Heart left ventricle (tissue), 16 donors: ENCODE measurements around the gene CCDC85C. TPM values are rescaled to one million over a fixed set of nuclear protein-coding genes. Genes with fewer than 3 reads are reported as not detected.

ENCODE experiments used
- ATAC-seq, 4 donors: fragments of 200-7000 bp; cut with Tn5 transposase; one replicate each; pipeline ENCODE4 v1.9.1; 2020 to 2022; ENCODE audit warnings: moderate library complexity in 4 of 4, mild to moderate bottlenecking in 3 of 4, moderate number of reproducible peaks in 1 of 4
- DNase-seq, 5 donors: peaks; one replicate each; pipeline ENCODE4 v3.0.0-alpha.2; 2020
- H3K27ac ChIP-seq, 12 donors: fragments of 200-600 bp; sonication (generic) in 4 of 12; one replicate each; pipeline versions ENCODE4 v1.5.0 to v1.8.0; 2016 to 2022; ENCODE audit warnings: mild to moderate bottlenecking in 2 of 12
- H3K27me3 ChIP-seq, 9 donors: fragments of 200-600 bp; sonication (generic) in 2 of 9; one replicate each; pipeline versions ENCODE4 v1.5.1 to v1.8.0; 2016 to 2022; ENCODE audit warnings: mild to moderate bottlenecking in 3 of 9
- H3K36me3 ChIP-seq, 9 donors: fragments of 200-600 bp; sonication (generic) in 2 of 9; one replicate each; pipeline versions ENCODE4 v1.5.0 to v1.8.0; 2018 to 2022; ENCODE audit warnings: mild to moderate bottlenecking in 2 of 9
- H3K4me1 ChIP-seq, 12 donors: fragments of 200-600 bp; sonication (generic) in 4 of 12; one replicate each; pipeline versions ENCODE4 v1.5.0 to v1.8.0; 2016 to 2022; ENCODE audit warnings: mild to moderate bottlenecking in 3 of 12
- H3K4me3 ChIP-seq, 12 donors: fragments of 200-600 bp; sonication (generic) in 4 of 12; one replicate each; pipeline versions ENCODE4 v1.5.0 to v1.8.0; 2017 to 2022; ENCODE audit warnings: mild to moderate bottlenecking in 9 of 12, moderate library complexity in 4 of 12
- H3K9me3 ChIP-seq, 12 donors: fragments of 200-600 bp; sonication (generic) in 4 of 12; one replicate each; pipeline versions ENCODE4 v1.5.0 to v1.8.0; 2016 to 2022; ENCODE audit warnings: mild to moderate bottlenecking in 1 of 12
- CTCF ChIP-seq, 12 donors: fragments of 200-600 bp; sonication (generic) in 4 of 12; IDR thresholded peaks; one replicate each; pipeline versions ENCODE4 v1.5.0 to v1.8.0; 2018 to 2022; ENCODE audit warnings: antibody characterized with exemption in 12 of 12, mild to moderate bottlenecking in 5 of 12
- POLR2A ChIP-seq, 2 donors: fragments of 450-650 bp; IDR thresholded peaks; one replicate each; pipeline ENCODE4 v1.6.1; 2017; ENCODE audit warnings: antibody characterized with exemption in 2 of 2, mild to moderate bottlenecking in 2 of 2, moderate library complexity in 2 of 2
- WGBS, 4 donors: extraction: QIAGEN DNeasy Blood & Tissue Kit in 2 of 4; methylation state at CpG; one replicate each; pipeline versions ENCODE4 v1.1.5 to v1.1.7; 2013 to 2018; 5-methylcytosine and 5-hydroxymethylcytosine counted together
- intact Hi-C, 10 donors: fragments of 100-400 bp; cut with DNase I; formaldehyde crosslinking; loops; one replicate each; pipeline versions ENCODE4 v1.11.1 to v1.14.2; 2022
- polyA plus RNA-seq, 2 donors: library from polyadenylated mRNA; stranded (reverse); fragments of 200-250 nt; gene quantifications; one replicate each; pipeline ENCODE4 v1.2.3, GENCODE V29; 2013
- total RNA-seq, 9 donors: library from RNA; depleted of rRNA in 2 of 9; stranded (reverse); fragments of >200 nt in 2 of 9; fragmentation: NEBNext Ultra II Directional in 3 of 9; extraction: Animal tissue kit (Norgen Biotek cat#: 25700) in 3 of 9; gene quantifications; one replicate each; pipeline versions ENCODE4 v1.1.0 to v1.2.4, GENCODE V29; 2016 to 2023
- donor health status: ischemic (EF 13 %, LVEDD 7.1; RV severe dilation, severe dysfunction).
- donor health status: healthy with polysubstance abuse.
- donor health status: DM: no; HTN: yes; CAD: no.
- donor health status: DM: no; HTN: no; CAD: no.
- donor health status: ischemic (EF 25% LVEDD 6.9; RV normal size, moderate dysfunction).
- donor health status: ischemic (EF 25% LVEDD 5.7; RV mildly dilated, moderate dysfunction).
- donor health status: healthy.
- donor health status: DM: yes; HTN: yes; CAD: no.
- donor health status: ischemic (EF 35%, LVEDD 5.7; RV mildly dilated, moderate dysfunction).
- donor health status: nonischemic (EF 11% LVEDD 7.7; RV severe dilation, severe dysfunction).
- donor health status: DM: yes; HTN: yes; CAD: no.
- donor health status: PGD.
- donor health status: ischemic (EF 29% LVEDD 5.4; RV normal size, mild dysfunction).
- donor health status: nonischemic (EF 23%, LVEDD 6.1; RV moderate dilation, normal function).

Gene CCDC85C
- total and polyA plus RNA-seq, 11 donors, result 22.5 to 45.4 (median 29.7) TPM

GRCh38 chr14:99568567-99569560, 35.1 kb downstream of the CCDC85C start:
- intact Hi-C loops, result loop anchor here in 4 of 10 donors (5.0 kb wide), 1 partner anchor 33 kb away; the partner anchor contains the start of gene CCDC85C (in 4 of the 4)

GRCh38 chr14:99566390-99567354, 37.3 kb downstream of the CCDC85C start:
- 83 to 91% (median 87%) methylated on average over 10 to 20 of the region's 20 CpGs for WGBS, 4 donors
- no peaks in the 10 kb centered on the region for H3K9me3 ChIP-seq
- peaks cover 6 to 92% (median 70%) of the 10 kb centered on the region in 12 donors for H3K4me1 ChIP-seq
- H3K36me3 ChIP-seq, result no peaks in the 10 kb centered on the region
- H3K27ac ChIP-seq, result peak overlapping the region in 6 of 12 donors; percentile 4 to 86 (median 72)
- no peak for TF ChIP-seq POLR2A (IDR thresholded peaks at IDR 0.05)
- no peak for TF ChIP-seq CTCF (IDR thresholded peaks at IDR 0.05)
- no peak for DNase-seq
- no peaks in the 10 kb centered on the region for H3K27me3 ChIP-seq
- ATAC-seq, result no peak
- H3K4me3 ChIP-seq, result no peak overlapping the region
- intact Hi-C loops, result loop anchor here in 4 of 10 donors (5.0 kb wide), 1 partner anchor 36 kb away; the partner anchor contains the start of gene CCDC85C (in 4 of the 4)

More at GRCh38 chr14:99568567-99569560, 35.1 kb downstream of the CCDC85C start:
- Histone ChIP-seq H3K4me3 (no peak overlapping the region), H3K27me3 (no peaks in the 10 kb centered on the region), H3K36me3 (no peaks in the 10 kb centered on the region), H3K9me3 (no peaks in the 10 kb centered on the region), H3K27ac (peak overlapping the region in 11 of 12 donors; percentile 32 to 86 (median 69)), H3K4me1 (peaks cover 6 to 99% (median 81%) of the 10 kb centered on the region in 12 donors)
- DNase-seq (peak in 3 of 5 donors; percentile 68 to 78 (median 74)), ATAC-seq (peak; percentile 38 to 61 (median 40))
- TF ChIP-seq POLR2A (IDR thresholded peaks at IDR 0.05) (no peak), CTCF (IDR thresholded peaks at IDR 0.05) (no peak)
- 48 to 56% (median 50%) methylated on average over 20 to 22 of the region's 22 CpGs for WGBS, 4 donors

GRCh38 chr14:99566009-99566389, 38.0 kb downstream of the CCDC85C start:
- intact Hi-C loops, result loop anchor here in 4 of 10 donors (5.0 kb wide), 1 partner anchor 36 kb away; the partner anchor contains the start of gene CCDC85C (in 4 of the 4)
- H3K36me3 ChIP-seq, result no peaks in the 10 kb centered on the region
- TF ChIP-seq POLR2A (IDR thresholded peaks at IDR 0.05) (no peak), CTCF (IDR thresholded peaks at IDR 0.05) (no peak)
- H3K27me3 ChIP-seq, result no peaks in the 10 kb centered on the region
- DNase-seq, result no peak
- no peaks in the 10 kb centered on the region for H3K9me3 ChIP-seq
- WGBS, 4 donors, result 49 to 57% (median 53%) methylated on average over 5 to 7 of the region's 7 CpGs
- H3K4me3 ChIP-seq, result no peak overlapping the region
- no peak for ATAC-seq
- H3K27ac ChIP-seq, result peak overlapping the region in 6 of 12 donors; percentile 19 to 86 (median 72)
- peaks cover 6 to 92% (median 71%) of the 10 kb centered on the region in 12 donors for H3K4me1 ChIP-seq
